Activated T-helper 1 cell treated with Interleukin-2 at 50 U/mL for 16 hours (primary cell): Measurements from ENCODE around the gene PDGFRB.

ENCODE experiments used
- DNase-seq: peaks from one replicate; pipeline ENCODE4 v3.0.0-alpha.2; 2020; ENCODE audit warnings: low read depth

The PDGFRB gene

GRCh38 chr5:150065346-150065745, 90.3 kb downstream of the PDGFRB start:
- no peak for DNase-seq

DNA sequence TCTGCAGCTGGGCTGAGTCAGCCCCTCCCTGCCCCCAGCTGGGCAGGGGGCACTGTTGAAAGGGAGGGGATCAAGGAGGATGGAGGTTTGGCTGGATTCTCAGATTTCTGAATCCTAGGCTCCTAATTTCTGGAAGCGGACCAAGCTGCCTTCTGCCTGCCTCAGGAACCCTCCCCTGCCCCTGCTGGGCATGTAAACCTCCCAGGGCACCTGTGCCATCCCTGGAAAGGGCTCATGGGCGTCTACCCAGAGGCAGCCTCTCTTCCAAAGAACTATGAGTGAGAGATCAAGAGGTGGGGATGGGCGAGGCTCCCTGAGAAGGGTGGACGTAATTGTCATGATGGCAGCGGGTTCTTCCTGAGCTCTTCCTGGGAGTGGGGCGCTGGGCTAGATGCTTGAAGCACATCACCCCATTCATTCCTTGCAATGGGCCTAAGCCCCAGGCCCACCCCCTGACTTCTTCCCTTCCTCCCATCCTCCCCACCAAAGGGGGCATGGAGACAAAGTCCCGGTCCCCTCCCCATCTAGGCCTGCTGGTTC, 90.9 kb downstream of the PDGFRB start:
- DNase-seq, result no peak
